H1 (cell line): Measurements from ENCODE around the gene GPR15LG. TPM values are rescaled to one million over a fixed set of nuclear protein-coding genes. Genes with fewer than 3 reads are reported as not detected.

ENCODE experiments used
- CTCF ChIA-PET: fragments of 300-600 bp; sonication (Branson Sonifier 250); formaldehyde crosslinking; loops from one replicate; lab custom pipeline; 2021; ENCODE audit not compliant: partially characterized antibody; lab: Charles Lee
- POLR2A ChIA-PET: fragments of 300-600 bp; sonication (Branson Sonifier 250); formaldehyde crosslinking; loops from one replicate; lab custom pipeline; 2021; ENCODE audit warnings: inconsistent platforms; ENCODE audit not compliant: partially characterized antibody; lab: Charles Lee
- DNase-seq, 2 experiments: peaks; one replicate each; pipeline versions ENCODE4 v3.0.0 to v3.0.0-alpha.2; 2010 to 2022; ENCODE audit warnings: low spot score in 2 of 2, low read depth in 1 of 2, mixed read lengths in 1 of 2
- FAIRE-seq: peaks from 2 replicates; lab custom pipeline; 2011; peaks lifted over from hg19 to GRCh38; lab: Jason Lieb, UNC
- H2AFZ ChIP-seq: 2 replicates; pipeline ENCODE4 v1.8.1; 2012; ENCODE audit warnings: low read length, inconsistent platforms
- H2AK5ac ChIP-seq: 2 replicates; pipeline ENCODE4 v1.6.1; 2013; ENCODE audit warnings: low read depth, low read length
- H2BK120ac ChIP-seq: replicated peaks from 2 replicates; pipeline ENCODE3; 2013; ENCODE audit warnings: low read depth, low read length, inconsistent platforms
- H2BK12ac ChIP-seq: 2 replicates; pipeline ENCODE4 v1.6.1; 2013; ENCODE audit warnings: low read depth, low read length
- H2BK15ac ChIP-seq: 2 replicates; pipeline ENCODE4 v1.6.1; 2013; ENCODE audit warnings: low read length
- H2BK20ac ChIP-seq: 2 replicates; pipeline ENCODE4 v1.6.1; 2013; ENCODE audit warnings: low read length
- H2BK5ac ChIP-seq: 2 replicates; pipeline ENCODE4 v1.6.1; 2013; ENCODE audit warnings: low read depth, low read length
- H3K14ac ChIP-seq: 2 replicates; pipeline ENCODE4 v1.6.1; 2013; ENCODE audit warnings: inconsistent platforms; ENCODE audit not compliant: insufficient read length
- H3K18ac ChIP-seq: 2 replicates; pipeline ENCODE4 v1.6.1; 2013; ENCODE audit warnings: low read length; ENCODE audit errors: extremely low read depth
- H3K23ac ChIP-seq: 2 replicates; pipeline ENCODE4 v1.6.1; 2013; ENCODE audit warnings: inconsistent platforms; ENCODE audit not compliant: insufficient read length
- H3K23me2 ChIP-seq: 2 replicates; pipeline ENCODE4 v1.6.1; 2013; ENCODE audit warnings: low read depth, low read length
- H3K27ac ChIP-seq: 2 replicates; pipeline ENCODE4 v1.6.1; 2011; ENCODE audit warnings: low read depth, low read length, inconsistent platforms
- H3K27me3 ChIP-seq, 4 experiments: replicated peaks in 1 of 4; 1 replicate in 1 of 4; 2 replicates in 3 of 4; pipeline versions ENCODE4 v1.6.1 to v1.8.1; 2011 to 2013; ENCODE audit warnings: low read length in 3 of 4, mild to moderate bottlenecking in 3 of 4, inconsistent platforms in 2 of 4, mixed read lengths in 2 of 4, moderate library complexity in 1 of 4; ENCODE audit not compliant: control insufficient read depth in 3 of 4, insufficient read depth in 3 of 4; ENCODE audit errors: extremely low read depth in 1 of 4
- H3K36me3 ChIP-seq, 4 experiments: 2 replicates each; pipeline versions ENCODE4 v1.6.1 to v1.8.1; 2011 to 2013; ENCODE audit warnings: mild to moderate bottlenecking in 4 of 4, low read length in 3 of 4, moderate library complexity in 2 of 4, control low read depth in 1 of 4, inconsistent platforms in 1 of 4; ENCODE audit not compliant: insufficient read depth in 4 of 4, control insufficient read depth in 2 of 4
- H3K4ac ChIP-seq: replicated peaks from 2 replicates; pipeline ENCODE3; 2013; ENCODE audit warnings: low read length, low read depth, mixed read lengths, inconsistent platforms; ENCODE audit not compliant: insufficient read length
- H3K4me1 ChIP-seq, 4 experiments: replicated peaks in 1 of 4; 1 replicate in 1 of 4; 2 replicates in 3 of 4; pipeline versions ENCODE4 v1.6.1 to v1.8.1; 2011 to 2013; ENCODE audit warnings: low read length in 3 of 4, inconsistent platforms in 2 of 4, mixed read lengths in 1 of 4; ENCODE audit not compliant: insufficient read depth in 4 of 4, control insufficient read depth in 3 of 4
- H3K4me2 ChIP-seq, 2 experiments: 2 replicates each; pipeline versions ENCODE4 v1.6.1 to v1.8.1; 2011 to 2013; ENCODE audit warnings: low read depth in 2 of 2, low read length in 2 of 2, control low read depth in 1 of 2, inconsistent platforms in 1 of 2, mild to moderate bottlenecking in 1 of 2; ENCODE audit not compliant: insufficient read depth in 1 of 2
- H3K4me3 ChIP-seq, 4 experiments: fragments of 200-600, 300-600 bp in 1 of 4; sonication (generic), shearing (Covaris generic), sonication (Bioruptor Twin) in 1 of 4; 2 replicates each; pipeline versions ENCODE4 v1.5.1 to v1.8.1; 2011 to 2016; ENCODE audit warnings: low read length in 4 of 4, low read depth in 3 of 4, control low read depth in 2 of 4, inconsistent platforms in 2 of 4, mild to moderate bottlenecking in 2 of 4, mixed read lengths in 1 of 4, moderate library complexity in 1 of 4; ENCODE audit not compliant: insufficient read depth in 2 of 4; ENCODE audit errors: extremely low read depth in 1 of 4
- H3K56ac ChIP-seq: replicated peaks from 2 replicates; pipeline ENCODE3; 2013; ENCODE audit warnings: low read depth, mild to moderate bottlenecking, mixed read lengths, low read length, inconsistent platforms; ENCODE audit not compliant: insufficient read length
- H3K79me1 ChIP-seq: 2 replicates; pipeline ENCODE4 v1.6.1; 2013; ENCODE audit warnings: low read depth, low read length, control low read depth
- H3K79me2 ChIP-seq, 2 experiments: 2 replicates each; pipeline versions ENCODE4 v1.6.1 to v1.8.1; 2012 to 2013; ENCODE audit warnings: low read length in 2 of 2, mild to moderate bottlenecking in 2 of 2, inconsistent platforms in 1 of 2; ENCODE audit not compliant: insufficient read depth in 2 of 2, control insufficient read depth in 1 of 2
- H3K9ac ChIP-seq, 4 experiments: replicated peaks in 1 of 4; 1 replicate in 1 of 4; 2 replicates in 3 of 4; pipeline versions ENCODE4 v1.6.1 to v1.8.1; 2011 to 2013; ENCODE audit warnings: low read depth in 3 of 4, low read length in 3 of 4, control low read depth in 2 of 4, mild to moderate bottlenecking in 2 of 4, moderate library complexity in 2 of 4, inconsistent platforms in 1 of 4; ENCODE audit errors: extremely low read depth in 1 of 4
- H3K9me3 ChIP-seq, 2 experiments: 2 replicates each; pipeline versions ENCODE4 v1.6.1 to v1.8.1; 2012 to 2013; ENCODE audit warnings: mild to moderate bottlenecking in 2 of 2, moderate library complexity in 2 of 2, control low read depth in 1 of 2, inconsistent platforms in 1 of 2, low read depth in 1 of 2, low read length in 1 of 2, mixed read lengths in 1 of 2; ENCODE audit not compliant: insufficient read depth in 2 of 2
- H4K20me1 ChIP-seq, 2 experiments: replicated peaks in 1 of 2; 2 replicates each; pipeline versions ENCODE3 to v1.8.1; 2011 to 2013; ENCODE audit warnings: inconsistent platforms in 2 of 2, low read length in 2 of 2, mild to moderate bottlenecking in 1 of 2; ENCODE audit not compliant: insufficient read depth in 2 of 2, control insufficient read depth in 1 of 2
- H4K5ac ChIP-seq: 2 replicates; pipeline ENCODE4 v1.6.1; 2013; ENCODE audit warnings: low read length, low read depth, mixed read lengths, inconsistent platforms; ENCODE audit not compliant: insufficient read length
- H4K8ac ChIP-seq: 2 replicates; pipeline ENCODE4 v1.8.0; 2013; ENCODE audit warnings: mild to moderate bottlenecking, moderate library complexity, low read length, inconsistent platforms; ENCODE audit not compliant: insufficient read depth; ENCODE audit errors: extremely low read depth
- H4K91ac ChIP-seq: replicated peaks from 2 replicates; pipeline ENCODE3; 2013; ENCODE audit warnings: low read length, mixed read lengths, inconsistent platforms; ENCODE audit not compliant: insufficient read length
- ATF3 ChIP-seq: IDR thresholded peaks from 2 replicates; pipeline ENCODE4 v1.6.1; 2011; ENCODE audit warnings: low read depth, mild to moderate bottlenecking, low read length; ENCODE audit not compliant: insufficient read depth
- CTBP2 ChIP-seq: IDR thresholded peaks from 2 replicates; pipeline ENCODE4 v1.7.0; 2011; ENCODE audit warnings: borderline replicate concordance, mild to moderate bottlenecking, moderate library complexity, mixed read lengths, low read length; ENCODE audit not compliant: insufficient read depth, insufficient read length
- CTCF ChIP-seq, 3 experiments: IDR thresholded peaks; 1 replicate in 2 of 3; 2 replicates in 1 of 3; pipeline versions ENCODE4 v1.5.1 to v1.6.1; 2011; ENCODE audit warnings: low read length in 3 of 3, mild to moderate bottlenecking in 3 of 3, inconsistent platforms in 2 of 3, low read depth in 1 of 3, moderate library complexity in 1 of 3; ENCODE audit not compliant: insufficient read depth in 1 of 3; ENCODE audit errors: control extremely low read depth in 1 of 3
- E2F6 ChIP-seq: IDR thresholded peaks from 2 replicates; pipeline ENCODE4 v1.6.1; 2012; ENCODE audit warnings: inconsistent platforms
- EGR1 ChIP-seq: IDR thresholded peaks from 2 replicates; pipeline ENCODE4 v1.6.1; 2011; ENCODE audit warnings: low read depth, low read length, borderline replicate concordance
- KDM5A ChIP-seq: fragments of 200-600 bp; IDR thresholded peaks from 2 replicates; pipeline ENCODE4 v1.7.1; 2012; ENCODE audit warnings: mild to moderate bottlenecking, low read length, inconsistent platforms, mixed read lengths
- MAFK ChIP-seq: IDR thresholded peaks from 2 replicates; pipeline ENCODE4 v1.6.1; 2012; ENCODE audit warnings: low read depth, mild to moderate bottlenecking, improper control_type of control experiment, low read length
- TBP ChIP-seq: IDR thresholded peaks from 2 replicates; pipeline ENCODE4 v1.6.1; 2011; ENCODE audit warnings: low read depth, low read length, improper control_type of control experiment
- WGBS, 2 experiments: shearing (Covaris generic) in 1 of 2; methylation state at CpG; one replicate each; pipeline versions ENCODE4 v1.1.6 to v1.1.7; 2013 to 2015; ENCODE audit warnings: low lambda C conversion rate in 2 of 2, mixed read lengths in 2 of 2, inconsistent platforms in 1 of 2, low coverage in 1 of 2, missing lambda C conversion rate in 1 of 2; ENCODE audit not compliant: insufficient replicate concordance in 2 of 2, insufficient coverage in 1 of 2, insufficient read length in 1 of 2; ENCODE audit errors: extremely low coverage in 1 of 2, missing lambda C conversion rate in 1 of 2; 5-methylcytosine and 5-hydroxymethylcytosine counted together
- polyA plus RNA-seq, 7 experiments: library from polyadenylated mRNA; depleted of rRNA in 3 of 7; stranded (reverse) in 5 of 7; unstranded in 2 of 7; fragments of >200 nt in 5 of 7; fragments of 200-250 nt in 2 of 7; gene quantifications; 1 replicate in 5 of 7; 2 replicates in 1 of 7; 4 replicates in 1 of 7; pipeline versions ENCODE4 v1.2.1 to v1.2.3, GENCODE V29; 2011 to 2013; ENCODE audit warnings: missing spikeins in 2 of 7, mixed read lengths in 2 of 7
- total RNA-seq: library from RNA; stranded (reverse); fragmentation: NEBNext Ultra II Directional; extraction: Animal tissue kit (Norgen Biotek cat#: 25700); gene quantifications from 2 replicates; pipeline ENCODE4 v1.2.1, GENCODE V29; 2021

The GPR15LG gene
- total and polyA plus RNA-seq, 2 of the 8 experiments (the other 6 are each of a cell fraction or from before 2014, with no cell fraction given): not detected

GRCh38 chr10:84198206-84198915 is 24.8 kb downstream of the GPR15LG start:
- Histone ChIP-seq H3K18ac (no peak overlapping the region), H3K4me1 (peaks cover 0 to 5% (median 2%) of the 10 kb centered on the region in 4 experiments; a peak in 4 of 7 replicates), H4K8ac (no peak overlapping the region), H2AFZ (no peak overlapping the region), H3K4me3 (no peak overlapping the region), H3K23ac (no peak overlapping the region), H2BK12ac (no peak overlapping the region), H3K9me3 (no peaks in the 10 kb centered on the region), H2BK120ac (no peak overlapping the region), H3K23me2 (peaks cover 12% of the 10 kb centered on the region; the same call in 1 of the 2 replicates), H3K79me1 (no peaks in the 10 kb centered on the region), H3K4ac (no peak overlapping the region), H3K27me3 (peaks cover 2 to 34% (median 28%) of the 10 kb centered on the region in 4 experiments), H4K91ac (no peak overlapping the region), H3K79me2 (no peaks in the 10 kb centered on the region), H2BK5ac (no peak overlapping the region), H3K36me3 (no peaks in the 10 kb centered on the region), H2BK20ac (no peak overlapping the region), H3K27ac (no peak overlapping the region), H4K5ac (no peak overlapping the region), H4K20me1 (peaks cover 0 to 6% of the 10 kb centered on the region in 2 experiments), H2BK15ac (no peak overlapping the region), H2AK5ac (no peak overlapping the region), H3K56ac (no peak overlapping the region), H3K14ac (no peak overlapping the region), H3K4me2 (no peak overlapping the region), H3K9ac (no peak overlapping the region)
- FAIRE-seq (no peak), DNase-seq (no peak)
- WGBS, 2 experiments: 90% methylated on average over 7 of the region's 7 CpGs; no CpG with 5 or more reads in 1 of the 2 experiments
- ChIA-PET CTCF (interaction anchor here (0.7 to 8.6 kb wide), 5 partner anchors 16 to 87 kb away, joined by 3 to 64 read pairs (median 5); no protein-coding TSS in a partner anchor), POLR2A (interaction anchor here (1.0 kb wide), 1 partner anchor 58 kb away, joined by 3 read pairs; no protein-coding TSS in a partner anchor)
- TF ChIP-seq MAFK (no peak), E2F6 (no peak), EGR1 (no peak), TBP (no peak), CTBP2 (no peak), KDM5A (no peak), ATF3 (no peak), CTCF (IDR thresholded peaks at IDR 0.05; ENCODE audit: control extremely low read depth in 1 of 3, insufficient read depth in 1 of 3, low read depth in 1 of 3, low read length in 3 of 3) (no peak)
